Ureter (tissue), 1 donor: ENCODE measurements around the gene KISS1. TPM values are rescaled to one million over a fixed set of nuclear protein-coding genes. Genes with fewer than 3 reads are reported as not detected.

Source experiments
- DNase-seq: peaks from one replicate; pipeline ENCODE4 v3.0.0-alpha.2; 2020; ENCODE audit warnings: low spot score
- total RNA-seq: library from RNA; stranded (reverse); gene quantifications from one replicate; pipeline ENCODE4 v1.2.4, GENCODE V29; 2023
- donor health status: DM: yes; HTN: yes; CAD: no.

KISS1 gene
- total RNA-seq, 1 donor from 2014 or later = 1.4 TPM

DNA sequence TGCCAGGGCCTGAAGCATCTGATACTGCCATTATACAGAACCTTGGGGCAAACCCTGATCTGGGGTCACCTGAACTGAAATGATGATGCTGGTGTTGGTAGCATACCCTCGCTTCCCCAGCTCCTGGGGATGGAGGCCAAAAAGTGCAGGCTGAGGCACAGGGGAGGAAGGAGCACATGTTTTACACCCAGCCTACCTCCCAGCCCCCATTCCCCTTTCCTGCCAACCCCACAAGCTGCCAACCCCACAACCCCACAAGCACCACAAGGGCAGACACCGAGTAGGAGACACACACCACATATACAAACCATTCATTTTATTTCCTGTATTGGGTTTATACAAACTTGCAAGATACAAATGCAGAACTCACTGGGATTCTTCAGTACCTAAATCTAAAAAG lies 22.3 kb upstream of the KISS1 start:
- DNase-seq = no peak

DNA sequence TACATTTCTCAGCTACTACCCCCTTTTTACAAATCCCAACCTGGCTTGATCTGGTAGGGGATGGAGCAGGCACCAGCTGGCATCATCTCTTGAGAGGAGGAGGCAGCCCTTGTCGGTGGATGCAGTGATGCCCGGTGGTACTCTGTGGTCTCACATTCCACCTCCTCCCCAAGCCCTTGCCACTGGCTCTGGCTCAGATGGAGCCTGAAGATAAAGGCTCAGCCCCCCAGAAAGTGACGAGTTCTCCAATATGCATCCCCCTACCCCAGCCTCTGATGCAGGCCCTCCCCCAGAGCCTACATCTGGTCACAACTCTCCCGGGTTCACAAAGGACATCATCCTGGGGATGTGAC lies 21.3 kb upstream of the KISS1 start:
- no peak for DNase-seq

DNA sequence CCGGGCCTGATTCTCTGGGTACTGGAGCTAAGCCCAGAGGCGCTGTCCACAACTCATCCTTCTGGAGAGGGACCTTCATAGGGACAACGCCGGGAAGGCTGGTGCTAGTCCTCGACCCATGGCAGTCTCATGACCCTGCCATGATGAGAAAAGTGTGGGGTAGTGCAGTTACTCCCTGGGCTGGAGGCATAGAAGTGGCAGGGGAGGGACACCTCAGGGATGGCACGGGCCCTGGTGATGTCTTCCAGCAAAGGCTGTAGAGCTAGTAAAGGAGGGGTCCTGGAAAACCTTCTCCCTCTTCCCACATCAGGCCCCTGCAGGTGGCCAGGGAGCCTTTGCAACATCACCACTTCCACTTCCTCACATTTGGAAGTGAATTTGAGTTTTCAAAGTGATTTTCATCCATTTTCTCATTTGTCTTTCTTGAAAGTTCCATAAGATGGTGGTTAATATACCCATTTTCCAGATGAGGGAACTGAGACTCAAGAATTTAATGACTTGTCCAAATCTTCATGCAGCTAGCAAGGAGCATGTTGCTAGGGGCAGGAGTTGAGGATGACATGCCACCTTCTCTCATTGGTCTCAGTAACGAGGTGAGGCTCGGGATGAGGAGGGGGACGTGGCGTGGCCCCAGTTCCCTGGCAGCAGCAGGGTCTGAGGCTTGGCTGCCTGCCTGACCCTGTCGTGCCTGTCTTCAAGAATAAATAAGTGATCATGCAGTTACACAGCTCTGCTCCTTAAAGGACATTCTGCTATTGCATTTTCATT lies 20.8 kb upstream of the KISS1 start:
- no peak for DNase-seq

DNA sequence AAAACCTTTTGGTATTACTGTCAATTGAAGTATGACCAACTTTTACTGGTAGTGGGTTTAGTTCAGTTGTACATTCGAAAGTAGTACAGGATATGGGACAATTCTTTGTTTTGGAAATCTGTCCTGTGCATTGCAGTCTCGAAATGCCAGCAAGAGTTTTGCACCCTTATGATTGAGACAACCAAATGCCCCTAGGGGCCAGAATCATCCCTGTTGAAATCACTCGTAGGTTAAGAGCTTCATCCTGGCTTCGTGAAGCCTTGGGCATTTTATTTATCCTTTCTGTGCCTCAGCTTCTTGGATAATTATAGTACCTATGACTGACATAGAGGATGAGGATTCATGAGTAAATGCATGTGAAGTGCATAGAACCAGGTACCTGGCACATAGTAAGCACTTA lies 19.9 kb upstream of the KISS1 start:
- DNase-seq = no peak

DNA sequence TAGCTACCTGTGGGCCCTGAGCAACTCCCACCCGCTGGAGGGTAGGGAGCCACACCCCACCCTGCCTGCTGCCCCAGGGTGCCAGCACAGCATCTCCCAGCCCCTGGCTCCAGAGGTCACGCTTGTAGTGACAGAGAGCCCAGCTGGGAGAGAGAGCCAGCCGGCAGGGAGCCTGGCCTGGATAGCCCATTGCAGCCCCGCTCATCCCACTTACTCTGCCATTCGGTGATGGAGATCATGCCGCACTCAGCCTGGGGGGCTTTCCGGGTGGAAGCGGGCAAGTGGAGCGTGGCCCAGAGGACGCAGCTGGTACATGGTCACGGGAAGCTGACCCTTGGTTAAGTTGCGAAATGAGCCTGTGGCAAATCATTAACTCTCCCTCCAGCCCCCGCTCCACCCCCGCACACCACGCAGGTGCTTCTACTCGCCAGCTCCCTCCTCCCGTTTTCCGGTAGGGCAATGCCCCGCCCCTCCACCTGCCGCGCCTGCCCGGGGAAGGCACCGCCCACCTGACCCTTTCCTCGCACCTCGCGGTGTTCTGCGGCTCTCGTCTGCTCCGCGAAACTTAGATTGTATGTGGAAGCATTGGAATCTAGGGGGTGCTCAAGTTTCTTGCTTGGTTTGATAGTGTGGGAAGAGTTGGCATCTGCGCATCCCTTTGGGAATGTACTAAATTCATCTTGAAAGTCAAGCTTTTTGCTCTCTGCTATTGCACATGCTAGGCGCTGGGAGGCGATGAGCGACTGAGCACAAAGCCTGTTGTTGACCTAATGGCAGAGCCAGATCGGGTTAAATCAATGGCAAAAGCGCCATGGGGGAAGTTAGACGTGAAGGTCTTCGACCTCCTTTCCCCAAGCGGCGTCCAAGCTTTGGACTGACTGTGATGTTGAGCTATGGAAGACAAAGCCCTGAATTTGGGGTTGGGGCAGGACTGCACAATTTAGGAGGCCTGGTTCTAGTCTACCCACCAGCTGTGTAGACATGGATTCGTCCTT lies 17.7 kb upstream of the KISS1 start, which contains the start of gene GOLT1A:
Gene GOLT1A (minus strand): TSS at position 321 of the 995 bp plus-strand sequence. CDS start 82 bp downstream, at position 239.
- peak; percentile 89 for DNase-seq

DNA sequence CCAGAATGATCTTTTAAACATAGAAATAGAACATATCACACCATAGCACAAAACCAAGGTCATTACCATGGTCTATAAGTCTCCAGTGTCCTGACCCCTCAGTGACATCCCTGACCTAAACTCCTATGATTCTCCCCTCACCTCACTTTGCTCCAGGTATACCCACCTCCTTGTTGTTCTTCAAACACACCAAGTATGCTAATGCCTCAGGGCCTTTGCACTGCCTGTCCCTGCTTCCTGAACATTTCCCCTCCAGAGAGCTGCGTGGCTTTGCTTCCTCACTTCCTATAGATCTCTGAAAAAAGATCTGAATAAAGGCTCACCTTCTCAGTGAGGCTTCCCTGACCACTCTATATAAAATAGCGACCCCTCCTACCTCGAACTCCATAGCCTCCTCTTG lies 16.4 kb upstream of the KISS1 start:
- DNase-seq = no peak

DNA sequence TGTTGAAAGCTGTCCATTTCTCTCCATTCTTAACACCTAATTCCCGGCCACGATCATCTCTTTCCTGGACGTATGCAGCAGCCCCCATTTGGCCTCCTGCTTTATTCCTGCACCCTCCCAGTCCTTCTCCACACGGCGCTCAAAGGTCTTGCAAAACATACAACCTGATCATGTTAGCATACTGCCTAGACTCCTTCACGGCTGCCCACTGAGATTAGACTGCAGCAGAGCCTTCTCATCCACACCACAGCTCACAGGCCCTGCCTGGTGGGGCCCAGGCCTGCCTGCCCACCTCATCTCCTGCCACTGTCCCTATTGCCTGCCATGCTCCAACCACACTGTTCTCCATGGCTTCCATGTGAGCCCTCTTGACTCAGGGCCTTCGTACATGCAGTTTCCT lies 14.8 kb upstream of the KISS1 start:
- no peak for DNase-seq

DNA sequence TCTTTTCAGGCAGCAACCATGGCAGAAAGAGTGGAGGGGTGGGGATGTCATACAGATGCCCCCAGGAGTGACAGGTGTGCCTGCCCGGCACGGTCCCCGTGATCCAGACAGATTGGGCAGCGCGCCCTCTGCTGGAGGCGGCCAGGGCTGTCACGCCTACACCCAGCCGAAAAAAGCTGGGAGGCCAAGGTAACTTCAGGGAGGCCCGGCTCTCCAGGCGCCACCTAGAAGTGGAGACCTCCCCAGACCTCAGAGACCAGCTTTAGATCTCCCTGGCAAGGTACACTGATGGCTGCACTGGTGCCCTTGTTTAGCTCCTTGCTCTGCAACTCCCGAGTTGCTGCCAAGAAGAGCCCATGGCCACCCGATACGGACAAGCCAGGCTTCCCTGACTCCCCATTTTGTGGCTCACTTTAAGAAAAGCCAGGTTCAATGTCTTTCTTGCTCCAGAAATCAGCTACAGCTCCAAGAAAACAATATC lies 10.9 kb upstream of the KISS1 start:
- DNase-seq = peak; percentile 66

DNA sequence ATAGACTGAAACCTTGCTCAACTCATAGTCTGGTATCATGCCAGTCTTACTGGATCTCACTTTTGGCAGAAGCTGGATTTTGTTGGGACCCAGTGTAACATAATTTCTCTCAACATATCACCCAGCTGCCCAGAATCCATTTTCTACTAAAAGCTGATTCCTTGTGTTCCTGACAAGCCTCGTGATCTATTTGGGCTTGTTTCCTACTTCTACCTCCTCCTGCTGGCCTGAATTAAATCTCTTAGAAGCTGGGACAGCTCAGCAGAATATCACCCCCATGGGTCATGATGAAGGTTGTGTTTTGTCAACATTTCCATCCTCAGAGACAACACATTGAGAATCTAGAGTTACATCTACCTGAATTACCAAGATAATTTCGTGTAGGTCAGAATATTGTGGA lies 9.8 kb upstream of the KISS1 start:
- DNase-seq = no peak

DNA sequence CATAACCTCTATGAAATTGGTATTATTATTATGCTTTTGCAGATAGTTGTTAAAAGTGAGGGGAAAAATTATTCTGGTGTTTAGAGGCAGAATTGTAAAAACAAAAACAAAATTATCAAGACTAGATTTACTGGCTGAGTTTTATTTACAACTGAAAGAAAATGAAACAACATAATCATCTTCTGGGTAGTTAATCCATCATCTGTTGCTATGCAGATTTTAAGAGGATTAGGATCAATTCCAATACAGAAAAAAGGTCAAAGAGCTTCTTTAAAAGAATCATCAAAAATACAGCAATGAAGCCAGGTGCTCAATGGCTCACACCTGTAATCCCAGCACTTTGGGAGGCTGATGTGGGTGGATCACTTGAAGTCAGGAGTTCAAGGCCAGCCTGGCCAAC lies 9.2 kb upstream of the KISS1 start:
- no peak for DNase-seq

DNA sequence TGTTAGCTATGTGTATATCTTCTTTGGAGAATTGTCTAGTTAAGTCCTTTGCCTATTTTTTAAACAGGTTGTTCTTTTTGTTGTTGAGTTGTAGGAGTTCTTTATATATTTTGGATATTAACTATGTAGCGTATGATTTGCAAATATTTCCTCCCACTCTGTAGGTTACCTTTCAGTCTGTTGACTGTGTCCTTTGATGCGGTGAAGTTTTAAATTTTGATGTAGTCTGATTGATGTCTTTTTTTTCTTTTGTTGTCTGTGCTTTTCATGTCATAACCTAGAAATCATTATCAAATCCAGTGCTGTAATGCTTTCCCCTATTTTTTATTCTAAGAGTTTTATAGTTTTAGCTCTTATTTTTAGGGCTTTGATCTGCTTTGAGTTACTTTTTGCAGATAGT lies 8.7 kb upstream of the KISS1 start:
- no peak for DNase-seq

DNA sequence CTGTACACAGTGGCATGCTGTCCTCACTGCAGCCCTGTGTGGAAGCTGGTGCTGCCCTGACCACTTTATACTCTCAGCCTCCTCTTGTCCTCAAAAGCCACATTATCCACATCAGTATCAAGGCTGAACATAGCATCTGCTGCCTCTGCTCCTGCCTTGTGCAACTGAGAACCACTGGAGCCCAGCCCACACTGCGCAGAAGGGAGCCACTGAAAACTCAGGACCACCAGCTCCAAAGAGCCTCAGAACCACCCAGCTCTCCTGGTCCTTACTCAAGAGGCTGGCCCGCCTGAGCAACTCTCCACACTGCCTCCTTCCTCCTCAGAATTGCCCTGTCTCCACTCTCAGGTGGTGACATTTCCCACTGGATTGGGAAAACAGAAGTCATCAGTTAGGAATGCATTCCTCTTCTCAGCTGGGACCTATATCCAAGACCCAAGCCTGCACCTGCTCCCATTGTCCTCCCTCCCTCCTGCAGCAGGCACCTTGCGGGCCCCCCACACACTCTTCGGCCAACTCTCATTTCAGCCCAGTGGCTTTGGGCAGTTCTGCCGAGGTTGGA lies 7.0 kb upstream of the KISS1 start:
- DNase-seq = no peak

DNA sequence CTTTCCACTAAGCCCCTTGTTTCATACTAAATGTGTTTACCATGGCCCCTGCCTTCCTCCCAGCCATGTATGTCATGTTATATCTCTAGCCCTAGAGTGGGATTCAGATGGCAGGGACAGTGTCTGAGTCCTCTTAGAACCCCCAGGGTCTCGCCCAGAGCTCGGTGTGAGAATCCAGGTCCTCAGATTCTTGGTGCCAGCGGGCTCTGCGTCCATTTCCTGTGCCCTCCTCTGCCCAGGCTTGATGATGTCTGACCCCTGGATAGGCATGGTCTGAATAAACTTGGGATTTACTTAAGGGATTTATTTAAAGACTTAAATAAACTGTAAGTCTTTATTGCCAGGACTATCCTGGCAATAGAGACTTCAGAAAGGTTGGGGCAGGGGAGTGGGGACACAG lies 6.2 kb upstream of the KISS1 start:
- DNase-seq = no peak

DNA sequence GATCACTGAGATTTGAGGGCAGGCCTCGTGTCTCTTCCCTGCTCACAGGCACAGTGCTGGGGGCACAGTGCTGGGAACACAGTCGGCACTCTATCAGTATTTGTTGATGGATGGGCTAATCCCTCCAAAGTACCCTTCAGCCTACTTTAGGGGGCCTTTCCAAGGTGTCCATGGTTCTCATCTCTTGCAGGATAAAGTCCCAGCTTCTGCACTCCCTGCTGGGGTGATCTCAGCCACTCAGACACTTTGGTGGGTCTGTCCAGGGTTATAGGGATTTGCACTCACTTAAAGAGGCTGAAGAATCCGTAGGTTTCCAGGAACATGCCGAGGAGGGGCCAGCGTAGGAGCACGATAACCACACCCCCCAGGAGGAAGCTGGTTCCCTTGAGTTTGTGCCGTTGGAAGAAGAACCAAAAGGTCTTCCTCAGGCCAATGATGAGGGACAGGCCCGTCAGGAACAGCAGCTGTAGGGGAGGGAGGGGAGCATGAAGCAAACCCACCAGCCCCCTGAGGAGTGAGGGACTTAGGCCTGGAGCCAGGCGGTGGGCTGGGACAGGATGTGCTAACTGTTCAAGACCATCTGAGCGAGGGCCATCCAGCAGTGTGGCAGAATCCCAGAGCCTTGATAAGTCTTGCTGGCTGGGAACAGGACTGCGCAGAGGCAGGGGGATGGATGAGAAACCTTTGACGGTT lies 5.2 kb upstream of the KISS1 start:
- no peak for DNase-seq

DNA sequence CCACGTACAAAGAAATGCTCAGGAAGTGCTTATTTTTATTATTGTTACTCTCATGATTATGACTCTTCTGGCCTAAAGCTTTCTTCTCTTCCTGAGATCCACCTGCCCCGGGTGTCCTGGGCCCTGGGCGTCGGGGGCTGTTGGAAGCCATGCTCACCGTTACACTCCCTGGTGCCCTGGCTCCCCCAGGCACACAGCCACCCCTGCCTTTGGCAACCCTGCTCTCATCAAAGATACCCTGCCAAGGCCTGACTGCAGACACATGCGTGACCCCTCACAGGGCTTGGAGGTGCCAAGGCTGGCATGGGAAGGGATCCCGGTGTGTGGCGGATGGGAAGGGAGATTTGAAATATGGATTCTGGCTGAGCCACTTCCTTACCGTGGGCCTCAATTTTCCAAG lies 3.3 kb upstream of the KISS1 start:
- no peak for DNase-seq

DNA sequence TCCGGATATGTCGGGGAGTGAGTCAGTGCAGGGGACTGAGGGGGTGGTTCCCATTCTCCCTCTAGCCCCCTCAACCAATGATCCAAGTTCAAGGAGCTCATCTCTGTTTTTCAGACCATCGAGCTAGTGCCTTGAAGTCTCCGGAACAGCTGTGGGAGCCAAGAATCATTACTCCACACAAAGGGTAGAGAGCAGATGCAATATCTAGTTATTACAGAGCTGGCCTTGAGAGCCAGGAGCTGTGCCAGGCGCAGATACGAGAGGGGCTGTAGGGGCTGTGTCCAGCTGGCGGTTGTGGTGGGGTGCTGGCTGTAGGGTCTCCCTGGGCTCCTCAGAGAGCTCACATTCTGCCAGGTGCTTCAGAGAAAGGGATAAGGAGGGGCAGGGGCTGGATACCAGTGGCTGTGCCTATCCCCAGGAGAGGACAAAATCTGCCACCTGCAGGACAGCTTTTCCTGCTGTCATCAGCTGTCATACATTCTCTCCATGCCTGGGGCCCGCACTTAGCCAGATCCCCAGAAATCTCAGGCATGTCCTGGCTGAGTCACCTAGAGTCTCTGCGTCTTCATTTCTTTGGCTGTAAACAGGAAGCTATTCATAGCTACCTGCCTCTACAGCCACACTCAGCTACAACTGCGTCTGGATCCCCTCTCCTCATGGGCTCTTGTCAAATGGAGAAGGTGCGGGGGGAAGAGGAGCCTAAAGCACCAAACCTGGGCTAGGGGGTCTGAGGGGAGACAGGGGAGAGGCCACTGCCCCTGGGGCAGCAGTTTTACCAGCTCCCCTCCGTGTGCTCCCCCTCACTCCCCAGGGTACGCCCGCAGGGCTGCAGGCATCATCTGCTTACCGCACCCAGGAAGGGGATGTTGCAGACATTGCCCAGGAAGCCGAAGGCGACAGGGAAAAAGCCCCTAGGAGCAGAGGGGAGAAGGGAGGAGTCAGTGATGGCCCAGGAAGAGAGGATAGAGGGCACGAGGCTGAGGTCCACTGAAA lies 2.4 kb upstream of the KISS1 start:
- DNase-seq = peak; percentile 50

DNA sequence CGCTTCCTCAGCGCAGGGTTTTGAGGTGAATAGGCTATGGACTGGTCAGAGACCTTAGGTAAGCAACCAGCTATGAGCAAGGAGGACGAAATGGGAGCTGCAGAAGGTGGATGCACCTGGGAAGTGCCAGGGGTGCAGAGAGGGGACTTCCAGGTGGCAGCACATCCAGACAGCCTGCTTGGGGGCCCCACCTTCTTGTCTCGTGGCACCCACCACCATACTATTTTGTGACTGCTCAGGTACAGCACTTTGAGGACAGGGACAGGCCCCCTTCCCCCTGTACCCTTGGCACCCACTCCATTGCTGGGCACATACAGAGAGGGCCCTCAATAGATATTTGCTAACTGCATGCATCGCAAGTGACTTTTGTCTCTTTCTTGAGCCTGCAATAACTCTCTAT lies 777 bp upstream of the KISS1 start:
- DNase-seq = no peak

DNA sequence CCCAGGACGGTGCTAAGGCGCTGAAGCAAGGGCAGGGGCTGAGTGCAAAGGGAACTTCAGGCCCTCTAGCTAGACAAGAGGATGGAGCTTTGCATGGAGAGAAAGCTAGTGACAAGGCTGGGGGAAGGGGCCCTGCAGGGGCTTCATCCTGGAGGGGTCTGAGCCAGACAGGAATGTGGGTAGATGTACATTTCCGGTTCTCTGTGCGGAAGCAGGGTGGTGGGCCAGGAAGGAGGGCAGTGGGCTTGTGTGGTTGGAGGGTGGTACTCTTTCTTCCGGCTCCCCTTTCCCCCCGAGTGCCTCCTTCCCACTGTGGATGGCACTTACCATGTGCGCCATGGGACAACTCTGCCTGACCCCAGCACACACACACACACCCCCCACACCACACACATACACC lies 1.5 kb downstream of the KISS1 start:
- DNase-seq = no peak

DNA sequence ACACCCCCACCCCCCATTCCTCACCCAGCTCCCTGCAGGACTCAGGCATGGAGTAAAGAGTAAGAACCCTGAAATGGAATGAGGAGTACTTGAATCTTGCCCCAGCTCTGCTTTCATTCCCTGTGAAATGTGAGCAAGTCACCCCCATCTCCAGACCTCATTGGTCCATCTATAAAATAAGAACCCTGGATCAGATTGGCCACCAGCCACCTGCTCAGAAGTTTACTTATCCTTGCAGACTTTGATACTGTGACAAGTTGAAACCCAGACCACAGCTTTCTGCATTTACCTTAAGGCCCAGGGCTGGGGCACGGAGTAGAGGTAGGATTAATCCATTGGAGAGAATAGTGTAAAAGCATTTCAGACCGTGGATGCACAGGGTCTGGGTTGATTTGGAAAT lies 2.2 kb downstream of the KISS1 start:
- peak; percentile 72 for DNase-seq

DNA sequence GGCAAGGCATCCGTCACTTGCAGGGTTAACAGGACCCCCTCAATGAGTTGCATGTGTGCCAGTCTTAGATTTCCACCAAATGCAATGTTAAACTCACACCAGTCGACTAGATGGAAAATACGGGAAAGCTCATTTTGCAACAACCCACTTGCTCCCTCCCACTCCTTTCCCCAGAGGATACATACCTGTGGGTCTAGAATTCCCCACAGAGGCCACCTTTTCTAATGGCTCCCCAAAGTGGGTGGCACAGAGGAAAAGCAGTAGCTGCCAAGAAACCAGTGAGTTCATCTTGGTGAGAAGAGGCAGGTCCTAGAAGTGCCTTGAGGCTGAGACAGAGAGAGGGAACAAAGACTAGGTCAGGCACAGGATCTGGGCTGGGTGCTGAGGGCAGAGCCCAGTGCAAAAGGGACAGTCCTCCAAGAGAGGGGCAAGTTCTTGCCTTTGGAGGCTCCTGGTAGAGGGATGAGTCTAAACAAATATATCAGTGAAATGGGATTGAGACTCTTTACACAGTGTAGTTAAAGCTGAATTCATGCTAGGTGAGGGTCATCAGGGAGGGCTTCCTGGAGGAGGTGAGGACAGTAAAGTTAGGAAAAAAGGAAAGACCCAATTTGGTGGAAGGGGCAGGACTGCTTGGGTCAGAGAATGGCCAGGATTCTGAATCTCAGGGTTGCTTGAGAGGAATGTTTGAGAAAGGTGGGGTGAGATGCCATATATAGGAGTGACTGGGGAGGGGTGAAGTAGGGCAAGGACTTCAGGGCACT lies 3.5 kb downstream of the KISS1 start:
- no peak for DNase-seq
